ENCODE results near the gene IGFL4.

IGFL4 gene

DNA sequence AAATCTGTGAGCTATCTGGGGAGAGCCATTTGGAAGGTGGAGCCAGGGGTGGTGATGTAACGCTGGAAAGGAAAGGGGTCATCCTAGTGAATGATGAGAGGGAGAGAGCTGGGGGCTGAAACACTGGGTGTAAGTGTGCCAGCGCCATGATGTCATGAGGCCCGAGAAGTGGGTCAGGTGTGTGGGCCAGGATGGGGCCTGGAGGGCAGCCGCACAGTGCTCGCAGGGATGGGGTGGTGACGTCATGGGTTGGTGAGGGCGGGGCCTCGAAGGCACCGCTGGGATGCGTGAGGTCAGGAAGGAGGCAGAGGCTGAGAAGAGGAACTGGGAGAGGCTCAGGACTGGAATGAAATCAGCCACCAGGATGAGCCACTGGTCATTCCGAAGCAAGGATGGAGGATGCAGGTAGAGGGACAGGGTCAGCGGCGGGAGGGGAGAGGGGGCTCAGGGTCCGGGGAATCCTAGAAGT, 41.1 kb downstream of the IGFL4 start:
- Histone ChIP-seq H3K36me3 (ENCODE audit: low read depth) (no peaks in the 10 kb centered on the region), H3K4me3 (ENCODE audit: severe bottlenecking) (no peak overlapping the region), H3K27ac (ENCODE audit: poor library complexity, severe bottlenecking) (no peak overlapping the region), H3K27me3 (ENCODE audit: insufficient read depth, poor library complexity, severe bottlenecking) (no peaks in the 10 kb centered on the region), H3K9me3 (ENCODE audit: severe bottlenecking) (no peaks in the 10 kb centered on the region), H3K4me1 (ENCODE audit: insufficient read depth, poor library complexity, severe bottlenecking) (peaks cover 2% of the 10 kb centered on the region)
- ATAC-seq (ENCODE audit: low read depth) = no peak
- TF ChIP-seq, protein P1, sequence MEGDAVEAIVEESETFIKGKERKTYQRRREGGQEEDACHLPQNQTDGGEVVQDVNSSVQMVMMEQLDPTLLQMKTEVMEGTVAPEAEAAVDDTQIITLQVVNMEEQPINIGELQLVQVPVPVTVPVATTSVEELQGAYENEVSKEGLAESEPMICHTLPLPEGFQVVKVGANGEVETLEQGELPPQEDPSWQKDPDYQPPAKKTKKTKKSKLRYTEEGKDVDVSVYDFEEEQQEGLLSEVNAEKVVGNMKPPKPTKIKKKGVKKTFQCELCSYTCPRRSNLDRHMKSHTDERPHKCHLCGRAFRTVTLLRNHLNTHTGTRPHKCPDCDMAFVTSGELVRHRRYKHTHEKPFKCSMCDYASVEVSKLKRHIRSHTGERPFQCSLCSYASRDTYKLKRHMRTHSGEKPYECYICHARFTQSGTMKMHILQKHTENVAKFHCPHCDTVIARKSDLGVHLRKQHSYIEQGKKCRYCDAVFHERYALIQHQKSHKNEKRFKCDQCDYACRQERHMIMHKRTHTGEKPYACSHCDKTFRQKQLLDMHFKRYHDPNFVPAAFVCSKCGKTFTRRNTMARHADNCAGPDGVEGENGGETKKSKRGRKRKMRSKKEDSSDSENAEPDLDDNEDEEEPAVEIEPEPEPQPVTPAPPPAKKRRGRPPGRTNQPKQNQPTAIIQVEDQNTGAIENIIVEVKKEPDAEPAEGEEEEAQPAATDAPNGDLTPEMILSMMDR (IDR thresholded peaks at IDR 0.05; ENCODE audit: poor library complexity, severe bottlenecking) = no peak
- no peak for DNase-seq (ENCODE audit: low spot score)

DNA sequence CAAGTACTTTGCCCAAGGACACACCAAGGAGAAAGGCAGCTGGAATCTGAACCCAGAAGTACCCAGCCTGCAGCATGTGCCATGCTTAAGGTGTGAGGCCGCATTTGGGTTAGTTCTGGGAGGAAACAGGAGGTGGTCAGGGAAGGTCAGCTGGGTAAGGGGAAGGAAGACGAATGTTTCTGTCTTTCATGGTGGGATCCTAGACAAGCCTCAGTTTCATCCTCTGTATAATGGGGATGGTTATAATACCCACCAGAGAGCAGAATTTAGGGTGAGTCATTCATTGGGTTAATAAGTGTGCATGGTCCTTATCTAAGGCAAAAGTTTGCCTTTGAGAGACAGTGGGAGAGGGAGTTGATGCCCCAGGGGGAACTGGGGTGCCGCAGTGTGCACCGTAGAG, 42.0 kb downstream of the IGFL4 start:
- ATAC-seq (ENCODE audit: low read depth) (no peak), DNase-seq (ENCODE audit: low spot score) (no peak)
- Histone ChIP-seq H3K4me1 (ENCODE audit: insufficient read depth, poor library complexity, severe bottlenecking) (peaks cover 2% of the 10 kb centered on the region), H3K27ac (ENCODE audit: poor library complexity, severe bottlenecking) (no peak overlapping the region), H3K9me3 (ENCODE audit: severe bottlenecking) (no peaks in the 10 kb centered on the region), H3K4me3 (ENCODE audit: severe bottlenecking) (no peak overlapping the region), H3K36me3 (ENCODE audit: low read depth) (no peaks in the 10 kb centered on the region), H3K27me3 (ENCODE audit: insufficient read depth, poor library complexity, severe bottlenecking) (no peaks in the 10 kb centered on the region)
- TF ChIP-seq, protein P1 (IDR thresholded peaks at IDR 0.05; ENCODE audit: poor library complexity, severe bottlenecking) = no peak

DNA sequence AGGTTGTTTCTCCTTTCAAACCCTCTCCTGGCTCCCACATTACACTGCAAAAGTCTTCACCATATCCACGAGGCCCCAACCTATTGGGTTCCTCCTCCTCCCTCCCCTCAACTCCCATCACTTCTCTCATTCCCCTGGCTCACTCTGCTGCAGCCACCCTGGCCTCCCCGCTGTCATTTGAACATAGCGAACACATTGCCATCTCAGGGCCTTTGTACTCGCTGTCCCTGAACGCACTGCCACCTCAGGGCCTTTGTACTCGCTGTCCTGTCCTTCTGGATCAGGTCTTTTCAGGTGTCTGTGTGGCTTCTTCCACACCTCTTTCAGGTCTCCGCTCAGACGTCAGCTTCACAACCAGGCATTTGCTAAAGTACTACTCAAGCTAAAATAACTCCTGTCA, 43.9 kb downstream of the IGFL4 start:
- no peak overlapping the region for H3K4me3 ChIP-seq (ENCODE audit: severe bottlenecking)
- no peaks in the 10 kb centered on the region for H3K9me3 ChIP-seq (ENCODE audit: severe bottlenecking)
- TF ChIP-seq, protein P1 (IDR thresholded peaks at IDR 0.05; ENCODE audit: poor library complexity, severe bottlenecking) = no peak
- H3K27me3 ChIP-seq (ENCODE audit: insufficient read depth, poor library complexity, severe bottlenecking) = no peaks in the 10 kb centered on the region
- H3K27ac ChIP-seq (ENCODE audit: poor library complexity, severe bottlenecking) = no peak overlapping the region
- ATAC-seq (ENCODE audit: low read depth) = no peak
- no peak for DNase-seq (ENCODE audit: low spot score)
- H3K36me3 ChIP-seq (ENCODE audit: low read depth) = no peaks in the 10 kb centered on the region
- peaks cover 2% of the 10 kb centered on the region for H3K4me1 ChIP-seq (ENCODE audit: insufficient read depth, poor library complexity, severe bottlenecking)

DNA sequence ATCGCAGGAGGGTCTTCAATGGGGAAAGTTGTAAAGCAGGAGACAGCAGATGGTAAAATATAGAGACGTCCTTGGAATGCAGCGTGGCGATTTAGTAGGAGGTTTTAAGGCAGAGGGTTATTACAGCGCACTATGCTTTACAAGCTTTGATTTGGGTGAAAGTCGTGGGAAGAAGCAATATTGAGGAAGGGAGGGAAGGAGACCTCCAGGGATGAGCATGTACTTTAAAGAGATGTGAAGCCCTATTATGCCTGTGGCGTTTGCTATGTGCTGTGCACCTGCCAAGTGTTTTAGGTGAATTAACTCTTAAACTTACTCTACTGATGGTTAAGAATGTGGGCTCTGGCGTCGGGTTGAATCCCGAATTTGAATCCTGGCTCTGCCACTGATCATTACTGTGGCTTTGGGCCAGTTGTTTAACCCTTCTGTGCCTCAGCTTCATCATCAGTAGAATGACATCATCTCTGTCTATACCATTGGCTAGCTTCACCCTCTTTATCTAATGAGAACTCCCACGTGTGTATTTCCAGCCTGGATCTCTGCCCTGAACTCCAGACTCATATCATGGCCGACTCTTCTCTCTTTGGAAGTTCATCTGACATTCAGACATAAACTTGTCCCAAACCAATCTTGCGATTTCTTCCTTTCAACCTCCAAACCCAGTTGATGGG, 45.0 kb downstream of the IGFL4 start:
- ATAC-seq (ENCODE audit: low read depth) = no peak
- Histone ChIP-seq H3K9me3 (ENCODE audit: severe bottlenecking) (no peaks in the 10 kb centered on the region), H3K4me3 (ENCODE audit: severe bottlenecking) (peak overlapping the region; percentile 72), H3K27me3 (ENCODE audit: insufficient read depth, poor library complexity, severe bottlenecking) (no peaks in the 10 kb centered on the region), H3K4me1 (ENCODE audit: insufficient read depth, poor library complexity, severe bottlenecking) (peaks cover 2% of the 10 kb centered on the region), H3K36me3 (ENCODE audit: low read depth) (no peaks in the 10 kb centered on the region), H3K27ac (ENCODE audit: poor library complexity, severe bottlenecking) (no peak overlapping the region)
- TF ChIP-seq, protein P1 (IDR thresholded peaks at IDR 0.05; ENCODE audit: poor library complexity, severe bottlenecking) = no peak
- no peak for DNase-seq (ENCODE audit: low spot score)

DNA sequence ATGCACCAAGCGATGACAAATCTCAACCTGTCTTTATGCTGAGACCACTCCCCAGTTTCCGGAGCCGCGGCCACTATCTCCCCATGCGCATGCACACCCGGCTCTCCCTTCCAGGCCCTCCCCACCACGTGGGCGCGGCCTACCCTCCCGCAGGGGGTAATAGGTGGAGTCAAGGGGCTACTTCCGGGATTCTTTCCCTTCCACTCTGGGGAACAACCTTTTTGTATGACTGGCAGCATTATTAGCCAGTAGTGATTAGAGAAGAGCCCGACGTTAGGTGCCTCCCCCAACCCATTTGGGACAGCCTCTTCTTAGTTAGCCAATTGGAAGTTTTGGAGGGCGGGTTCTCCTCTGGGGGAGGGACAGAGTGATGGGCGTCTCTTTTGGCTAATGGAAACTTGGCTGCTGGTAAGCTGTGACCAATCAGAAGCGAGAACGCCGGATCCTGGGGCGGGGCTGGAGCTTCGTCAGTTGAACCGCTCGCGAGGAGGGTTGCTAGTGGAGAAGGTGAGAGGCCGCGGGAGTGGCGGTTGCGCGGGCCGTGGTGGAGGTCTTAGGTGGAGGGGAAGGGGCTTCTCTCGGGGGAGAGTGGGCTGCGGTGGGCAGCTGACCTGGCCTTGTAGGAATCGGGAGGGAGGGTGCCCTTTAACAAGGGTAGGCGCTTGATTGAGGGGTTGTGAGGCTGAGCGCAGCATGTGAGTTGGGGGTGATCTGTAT, 45.6 kb downstream of the IGFL4 start, which contains the start of gene CCDC61:
CCDC61 (plus strand) TSS at position 470 of the 717 bp plus-strand sequence. CDS start 7,552 bp downstream, outside the sequence.
- H3K4me3 ChIP-seq (ENCODE audit: severe bottlenecking) = peak within 1 kb of the TSS; percentile 72
- no peaks in the 10 kb centered on the region for H3K27me3 ChIP-seq (ENCODE audit: insufficient read depth, poor library complexity, severe bottlenecking)
- no peaks in the 10 kb centered on the region for H3K4me1 ChIP-seq (ENCODE audit: insufficient read depth, poor library complexity, severe bottlenecking)
- H3K9me3 ChIP-seq (ENCODE audit: severe bottlenecking) = no peaks in the 10 kb centered on the region
- no peaks in the 10 kb centered on the region for H3K36me3 ChIP-seq (ENCODE audit: low read depth)
- TF ChIP-seq, protein P1 (IDR thresholded peaks at IDR 0.05; ENCODE audit: poor library complexity, severe bottlenecking) = no peak
- DNase-seq (ENCODE audit: low spot score) = peak; percentile 92
- H3K27ac ChIP-seq (ENCODE audit: poor library complexity, severe bottlenecking) = peak within 1 kb of the TSS; percentile 35
- peak; percentile 97 for ATAC-seq (ENCODE audit: low read depth)

Data from RWPE2 (cell line).